H9 (cell line): Measurements from ENCODE around the gene MGLL. TPM values are rescaled to one million over a fixed set of nuclear protein-coding genes. Genes with fewer than 3 reads are reported as not detected.

Experiments used
- DNase-seq: peaks from one replicate; pipeline ENCODE4 v3.0.0-alpha.2; 2017
- H2AFZ ChIP-seq: one replicate; pipeline ENCODE4 v1.6.1; 2013; ENCODE audit warnings: mild to moderate bottlenecking, low read length, control low read depth, moderate library complexity
- H2AK5ac ChIP-seq: 2 replicates; pipeline ENCODE4 v1.6.1; 2013; ENCODE audit warnings: low read length, control low read depth, mixed read lengths; ENCODE audit not compliant: insufficient read length
- H2BK120ac ChIP-seq: one replicate; pipeline ENCODE4 v1.6.1; 2013; ENCODE audit warnings: low read depth, mild to moderate bottlenecking, low read length, control low read depth, inconsistent platforms; ENCODE audit not compliant: poor library complexity, severe bottlenecking
- H2BK12ac ChIP-seq: 2 replicates; pipeline ENCODE4 v1.6.1; 2013; ENCODE audit warnings: low read length, control low read depth, mixed read lengths, low read depth; ENCODE audit not compliant: insufficient read length
- H2BK15ac ChIP-seq: 2 replicates; pipeline ENCODE4 v1.6.1; 2013; ENCODE audit warnings: low read depth, low read length, control low read depth
- H2BK20ac ChIP-seq: one replicate; pipeline ENCODE4 v1.6.1; 2013; ENCODE audit warnings: low read depth, mild to moderate bottlenecking, low read length, control low read depth, inconsistent platforms; ENCODE audit not compliant: poor library complexity, severe bottlenecking
- H2BK5ac ChIP-seq: 2 replicates; pipeline ENCODE4 v1.6.1; 2013; ENCODE audit warnings: low read length, control low read depth, mixed read lengths; ENCODE audit not compliant: insufficient read length
- H3K14ac ChIP-seq: 2 replicates; pipeline ENCODE4 v1.6.1; 2013; ENCODE audit warnings: low read length, control low read depth; ENCODE audit not compliant: insufficient read depth
- H3K18ac ChIP-seq: 2 replicates; pipeline ENCODE4 v1.6.1; 2013; ENCODE audit warnings: low read depth, mild to moderate bottlenecking, mixed read lengths, low read length, control low read depth; ENCODE audit not compliant: insufficient read length
- H3K23ac ChIP-seq: 2 replicates; pipeline ENCODE4 v1.6.1; 2013; ENCODE audit warnings: low read length, control low read depth, mixed read lengths, low read depth; ENCODE audit not compliant: insufficient read length
- H3K23me2 ChIP-seq: 2 replicates; pipeline ENCODE4 v1.6.1; 2013; ENCODE audit warnings: low read depth, mild to moderate bottlenecking, mixed read lengths, low read length, control low read depth; ENCODE audit not compliant: insufficient read length, poor library complexity, severe bottlenecking
- H3K27ac ChIP-seq: 2 replicates; pipeline ENCODE4 v1.5.1; 2013; ENCODE audit warnings: low read length, control low read depth, mixed read lengths, low read depth; ENCODE audit not compliant: insufficient read length
- H3K27me3 ChIP-seq: 2 replicates; pipeline ENCODE4 v1.6.1; 2013; ENCODE audit warnings: low read length, control low read depth, inconsistent platforms; ENCODE audit not compliant: insufficient read depth
- H3K4ac ChIP-seq: 2 replicates; pipeline ENCODE4 v1.6.1; 2013; ENCODE audit warnings: low read depth, mild to moderate bottlenecking, control low read depth, inconsistent platforms, low read length, moderate library complexity
- H3K4me1 ChIP-seq: 2 replicates; pipeline ENCODE4 v1.6.1; 2013; ENCODE audit warnings: low read length, control low read depth, inconsistent platforms; ENCODE audit not compliant: insufficient read depth
- H3K4me2 ChIP-seq: 2 replicates; pipeline ENCODE4 v1.6.1; 2013; ENCODE audit warnings: low read length, control low read depth, mixed read lengths; ENCODE audit not compliant: insufficient read length, insufficient read depth
- H3K56ac ChIP-seq: 2 replicates; pipeline ENCODE4 v1.6.1; 2013; ENCODE audit warnings: low read depth, mild to moderate bottlenecking, mixed read lengths, low read length, control low read depth; ENCODE audit not compliant: insufficient read length
- H3K79me1 ChIP-seq: 2 replicates; pipeline ENCODE4 v1.6.1; 2013; ENCODE audit warnings: low read depth, mild to moderate bottlenecking, moderate library complexity, low read length, control low read depth, inconsistent platforms; ENCODE audit not compliant: insufficient read depth, poor library complexity, severe bottlenecking
- H3K79me2 ChIP-seq: 2 replicates; pipeline ENCODE4 v1.6.1; 2013; ENCODE audit warnings: low read length, control low read depth, inconsistent platforms; ENCODE audit not compliant: insufficient read depth
- H3K9ac ChIP-seq: 2 replicates; pipeline ENCODE4 v1.6.1; 2013; ENCODE audit warnings: low read length, control low read depth, mixed read lengths; ENCODE audit not compliant: insufficient read length; ENCODE audit errors: extremely low read depth
- H3K9me3 ChIP-seq: one replicate; pipeline ENCODE4 v1.6.1; 2013; ENCODE audit warnings: low read depth, low read length, inconsistent platforms; ENCODE audit not compliant: control insufficient read depth
- H3T11ph ChIP-seq: one replicate; pipeline ENCODE4 v1.6.1; 2013; ENCODE audit warnings: mild to moderate bottlenecking, low read length, control low read depth, inconsistent platforms
- H4K20me1 ChIP-seq: one replicate; pipeline ENCODE4 v1.6.1; 2013; ENCODE audit not compliant: control insufficient read depth, insufficient read length, insufficient read depth
- H4K5ac ChIP-seq: 2 replicates; pipeline ENCODE4 v1.6.1; 2013; ENCODE audit warnings: low read depth, mild to moderate bottlenecking, mixed read lengths, low read length, control low read depth; ENCODE audit not compliant: insufficient read length
- H4K8ac ChIP-seq: replicated peaks from 2 replicates; pipeline ENCODE4 v1.6.1; 2013; ENCODE audit warnings: low read length, control low read depth, mixed read lengths, low read depth; ENCODE audit not compliant: insufficient read length
- H4K91ac ChIP-seq: 2 replicates; pipeline ENCODE4 v1.6.1; 2013; ENCODE audit warnings: low read depth, mild to moderate bottlenecking, moderate library complexity, mixed read lengths, low read length, control low read depth; ENCODE audit not compliant: insufficient read length
- H3K27ac Mint-ChIP-seq, 3 experiments: 2 replicates in 2 of 3; 3 replicates in 1 of 3; pipeline ENCODE4 v1.8.0; 2020 to 2021; ENCODE audit warnings: mixed read lengths in 3 of 3, mild to moderate bottlenecking in 1 of 3, moderate library complexity in 1 of 3
- H3K27me3 Mint-ChIP-seq: 2 replicates; pipeline ENCODE4 v1.8.0; 2021; ENCODE audit warnings: low read depth, mild to moderate bottlenecking, moderate library complexity, mixed read lengths
- H3K36me3 Mint-ChIP-seq, 3 experiments: 2 replicates in 2 of 3; 3 replicates in 1 of 3; pipeline ENCODE4 v1.8.0; 2020 to 2021; ENCODE audit warnings: low read depth in 3 of 3, mixed read lengths in 3 of 3; ENCODE audit not compliant: insufficient read depth in 1 of 3
- H3K4me1 Mint-ChIP-seq, 2 experiments: 2 replicates each; pipeline ENCODE4 v1.8.0; 2020; ENCODE audit warnings: mixed read lengths in 2 of 2
- H3K4me3 Mint-ChIP-seq, 2 experiments: 2 replicates in 1 of 2; 3 replicates in 1 of 2; pipeline ENCODE4 v1.8.0; 2020 to 2021; ENCODE audit warnings: mild to moderate bottlenecking in 2 of 2, mixed read lengths in 2 of 2, moderate library complexity in 1 of 2
- H3K9me3 Mint-ChIP-seq, 2 experiments: 2 replicates in 1 of 2; 3 replicates in 1 of 2; pipeline ENCODE4 v1.8.0; 2020; ENCODE audit warnings: mild to moderate bottlenecking in 2 of 2, mixed read lengths in 2 of 2, moderate library complexity in 1 of 2
- CTCF ChIP-seq: fragments of 200-600 bp; sonication (generic); conservative IDR thresholded peaks from 3 replicates; pipeline ENCODE4 v1.8.0; 2021; ENCODE audit warnings: antibody characterized with exemption, mild to moderate bottlenecking
- WGBS: extraction: QIAGEN DNeasy Blood & Tissue Kit; methylation state at CpG from one replicate; pipeline ENCODE4 v1.1.7; 2013; ENCODE audit warnings: missing lambda C conversion rate, low lambda C conversion rate, mixed read lengths; ENCODE audit not compliant: insufficient read length; ENCODE audit errors: extremely low coverage; 5-methylcytosine and 5-hydroxymethylcytosine counted together
- total RNA-seq: library from RNA; stranded (reverse); gene quantifications from 2 replicates; pipeline ENCODE4 v1.2.1, GENCODE V29; 2021

Gene MGLL
- total RNA-seq, 1 experiment from 2014 or later, result 0.11 TPM

DNA sequence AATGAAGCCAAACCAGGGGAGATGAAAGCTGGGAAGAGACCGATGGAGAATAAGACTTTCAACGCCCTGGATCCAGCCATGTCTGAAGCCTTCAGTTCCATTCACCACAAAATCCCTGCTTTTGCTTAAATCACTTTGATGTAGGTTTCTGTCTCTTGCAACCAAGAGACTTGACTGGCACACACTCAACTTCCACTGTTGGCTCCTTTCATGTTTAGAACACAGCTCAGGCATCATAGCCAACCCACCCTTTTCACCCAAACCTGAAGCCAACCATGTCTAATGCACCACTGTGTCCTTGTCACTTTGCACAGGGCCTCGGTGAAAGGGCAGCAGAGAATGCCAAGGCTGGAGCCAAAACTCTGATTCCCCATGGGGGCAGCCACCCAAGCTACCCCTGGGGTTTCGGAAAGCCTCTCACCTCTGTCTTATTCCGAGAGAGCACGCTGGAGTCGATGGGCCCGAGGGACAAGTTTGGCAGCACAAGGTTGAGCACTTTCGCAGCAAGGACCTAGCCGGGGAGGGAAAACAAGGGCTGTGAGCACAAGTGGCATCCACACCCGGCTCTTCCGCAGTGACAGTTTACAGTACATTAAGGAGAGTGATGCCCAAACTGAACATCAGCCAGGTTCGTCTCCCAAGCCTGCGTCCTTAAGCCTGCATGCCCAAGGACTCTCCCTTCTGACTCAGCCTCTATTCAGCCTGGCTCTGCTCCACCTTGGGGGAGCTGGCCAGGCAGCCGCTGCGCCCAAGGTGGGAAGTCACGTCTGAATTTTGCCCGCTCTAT lies 112.0 kb downstream of the MGLL start:
- Histone ChIP-seq H3K23me2 (no peaks in the 10 kb centered on the region), H4K8ac (no peak overlapping the region), H3K4me1 (peaks cover 4% of the 10 kb centered on the region; the same call in 1 of the 2 replicates), H3K79me2 (no peaks in the 10 kb centered on the region), H4K5ac (no peak overlapping the region), H2BK120ac (no peak overlapping the region), H2AK5ac (no peak overlapping the region), H3K27me3 (no peaks in the 10 kb centered on the region), H3K56ac (no peak overlapping the region), H4K20me1 (no peaks in the 10 kb centered on the region), H3K27ac (no peak overlapping the region), H3K9me3 (no peaks in the 10 kb centered on the region), H4K91ac (no peak overlapping the region), H2BK5ac (no peak overlapping the region), H3K18ac (no peak overlapping the region), H2BK12ac (no peak overlapping the region), H2AFZ (no peak overlapping the region), H2BK20ac (no peak overlapping the region), H3K14ac (no peak overlapping the region), H3K23ac (no peak overlapping the region), H2BK15ac (no peak overlapping the region), H3K4ac (no peak overlapping the region), H3K79me1 (no peaks in the 10 kb centered on the region), H3K9ac (no peak overlapping the region), H3K4me2 (no peak overlapping the region), H3T11ph (no peak overlapping the region)
- H3K27ac Mint-ChIP-seq, result no peak overlapping the region; a peak in 1 of 7 replicates
- H3K27me3 Mint-ChIP-seq, result peaks cover 21% of the 10 kb centered on the region
- H3K9me3 Mint-ChIP-seq, result no peaks in the 10 kb centered on the region
- H3K4me1 Mint-ChIP-seq, result peaks cover 29 to 36% of the 10 kb centered on the region in 2 experiments
- H3K4me3 Mint-ChIP-seq, result no peak overlapping the region
- no CpG with 5 or more reads among the region's 18 CpGs for WGBS
- no peaks in the 10 kb centered on the region for H3K36me3 Mint-ChIP-seq
- peak; percentile 21 for DNase-seq
- no peak for TF ChIP-seq CTCF
